ENCODE measurements around the gene PHLDB2. TPM values are rescaled to one million over a fixed set of nuclear protein-coding genes. Genes with fewer than 3 reads are reported as not detected.

Gene PHLDB2
- total and polyA plus RNA-seq, 2 of the 8 experiments (the other 6 are each of a cell fraction or from before 2014, with no cell fraction given): 5.8 to 22.6 TPM

GRCh38 chr3:111972891-111973290, 113.8 kb downstream of the PHLDB2 start:
- ChIA-PET CTCF (ENCODE audit: partially characterized antibody) (interaction anchor here (2.9 to 15.1 kb wide), 2 partner anchors 17 to 253 kb away, joined by 9 to 258 read pairs; no protein-coding TSS in a partner anchor), POLR2A (ENCODE audit: partially characterized antibody) (no interaction called here)
- no peak overlapping the region for H2BK12ac ChIP-seq (ENCODE audit: low read depth, low read length)
- H4K5ac ChIP-seq (ENCODE audit: insufficient read length, low read depth, low read length): no peak overlapping the region
- no peak overlapping the region for H2BK5ac ChIP-seq (ENCODE audit: low read depth, low read length)
- TF ChIP-seq GABPA (IDR thresholded peaks at IDR 0.05; ENCODE audit: borderline replicate concordance, insufficient read depth, low read length) (no peak), FOSL1 (IDR thresholded peaks at IDR 0.05; ENCODE audit: insufficient read depth, low read depth, low read length) (no peak), ATF2 (IDR thresholded peaks at IDR 0.05; ENCODE audit: low read length) (no peak), CEBPB (IDR thresholded peaks at IDR 0.05; ENCODE audit: low read depth, low read length) (no peak), ATF3 (IDR thresholded peaks at IDR 0.05; ENCODE audit: insufficient read depth, low read depth, low read length) (no peak), YY1 (IDR thresholded peaks at IDR 0.05; ENCODE audit: low read depth, low read length) (no peak)
- no peaks in the 10 kb centered on the region for H3K9me3 ChIP-seq (ENCODE audit: insufficient read depth in 2 of 2, low read depth in 1 of 2, low read length in 1 of 2)
- no peak overlapping the region for H3K4me3 ChIP-seq (ENCODE audit: extremely low read depth in 1 of 4, insufficient read depth in 2 of 4, low read depth in 3 of 4, low read length in 4 of 4)
- H2BK120ac ChIP-seq (replicated peaks; ENCODE audit: low read depth, low read length): no peak overlapping the region
- H3K27me3 ChIP-seq (replicated peaks in 1 of 4; ENCODE audit: control insufficient read depth in 3 of 4, extremely low read depth in 1 of 4, insufficient read depth in 3 of 4, low read length in 3 of 4): no peaks in the 10 kb centered on the region
- no peaks in the 10 kb centered on the region for H3K79me1 ChIP-seq (ENCODE audit: low read depth, low read length)
- no peak overlapping the region for H3K23ac ChIP-seq (ENCODE audit: insufficient read length)
- H3K4me1 ChIP-seq (replicated peaks in 1 of 4; ENCODE audit: control insufficient read depth in 3 of 4, insufficient read depth in 4 of 4, low read length in 3 of 4): no peaks in the 10 kb centered on the region
- no peak overlapping the region for H3K27ac ChIP-seq (ENCODE audit: low read depth, low read length)
- no peak overlapping the region for H2AFZ ChIP-seq (ENCODE audit: low read length)
- no peak overlapping the region for H4K91ac ChIP-seq (replicated peaks; ENCODE audit: insufficient read length, low read length)
- no peaks in the 10 kb centered on the region for H3K36me3 ChIP-seq (ENCODE audit: control insufficient read depth in 2 of 4, insufficient read depth in 4 of 4, low read length in 3 of 4)
- H4K20me1 ChIP-seq (replicated peaks in 1 of 2; ENCODE audit: control insufficient read depth in 1 of 2, insufficient read depth in 2 of 2, low read length in 2 of 2): no peaks in the 10 kb centered on the region
- H3K56ac ChIP-seq (replicated peaks; ENCODE audit: insufficient read length, low read depth, low read length): no peak overlapping the region
- no peak overlapping the region for H4K8ac ChIP-seq (ENCODE audit: extremely low read depth, insufficient read depth, low read length)
- no peak overlapping the region for H3K4me2 ChIP-seq (ENCODE audit: insufficient read depth in 1 of 2, low read depth in 2 of 2, low read length in 2 of 2)
- H3K79me2 ChIP-seq (ENCODE audit: control insufficient read depth in 1 of 2, insufficient read depth in 2 of 2, low read length in 2 of 2): no peaks in the 10 kb centered on the region
- H3K18ac ChIP-seq (ENCODE audit: extremely low read depth, low read length): no peak overlapping the region
- H3K23me2 ChIP-seq (ENCODE audit: low read depth, low read length): no peaks in the 10 kb centered on the region
- no peak for FAIRE-seq
- no peak overlapping the region for H3K4ac ChIP-seq (replicated peaks; ENCODE audit: insufficient read length, low read depth, low read length)
- no peak overlapping the region for H3K14ac ChIP-seq (ENCODE audit: insufficient read length)
- no peak overlapping the region for H3K9ac ChIP-seq (replicated peaks in 1 of 4; ENCODE audit: extremely low read depth in 1 of 4, low read depth in 3 of 4, low read length in 3 of 4)
- H2BK15ac ChIP-seq (ENCODE audit: low read length): no peak overlapping the region
- H2AK5ac ChIP-seq (ENCODE audit: low read depth, low read length): no peak overlapping the region
- 50% methylated on average over 3 of the region's 3 CpGs; no CpG with 5 or more reads in 1 of the 2 experiments for WGBS, 2 experiments (ENCODE audit: extremely low coverage in 1 of 2, insufficient coverage in 1 of 2, insufficient read length in 1 of 2, insufficient replicate concordance in 2 of 2, low coverage in 1 of 2, low lambda C conversion rate in 2 of 2, missing lambda C conversion rate in 1 of 2)
- H2BK20ac ChIP-seq (ENCODE audit: low read length): no peak overlapping the region
- DNase-seq (ENCODE audit: low read depth in 1 of 2, low spot score in 2 of 2): no peak

Data from H1 (cell line).